PC-3 (cell line): Measurements from ENCODE around the gene PRL. TPM values are rescaled to one million over a fixed set of nuclear protein-coding genes. Genes with fewer than 3 reads are reported as not detected.

Experiments
- ATAC-seq: fragments of 200-7000 bp; cut with Tn5 transposase; 2 replicates; pipeline ENCODE4 v1.9.1; 2020; ENCODE audit warnings: mild to moderate bottlenecking, moderate library complexity
- BruUV-seq: library from RNA; stranded (reverse); fragments of 400-500 nt; replicated peaks from 2 replicates; lab custom pipeline; 2021; lab: Mats Ljungman, UMichigan
- CTCF ChIA-PET: fragments of 300-600 bp; sonication (Branson Sonifier 250); formaldehyde crosslinking; loops from one replicate; lab custom pipeline; 2022; ENCODE audit warnings: antibody characterized with exemption; lab: Charles Lee
- POLR2A ChIA-PET: fragments of 300-600 bp; sonication (Branson Sonifier 250); formaldehyde crosslinking; loops from one replicate; lab custom pipeline; 2022; ENCODE audit warnings: antibody characterized with exemption; ENCODE audit not compliant: unreplicated experiment; lab: Charles Lee
- DNase-seq: peaks from one replicate; pipeline ENCODE4 v3.0.0-alpha.2; 2015
- H2AFZ ChIP-seq: fragments of 300-600 bp; sonication (generic); 2 replicates; pipeline ENCODE4 v1.6.0; 2016; ENCODE audit warnings: antibody characterized with exemption, low read length
- H3F3A ChIP-seq: fragments of 300-600 bp; sonication (generic); one replicate; pipeline ENCODE4 v1.6.0; 2017; ENCODE audit warnings: antibody characterized with exemption, low read length, control low read depth, mild to moderate bottlenecking; ENCODE audit not compliant: unreplicated experiment
- H3K27ac ChIP-seq: fragments of 300-600 bp; sonication (generic); 2 replicates; pipeline ENCODE4 v1.5.1; 2016; ENCODE audit warnings: mild to moderate bottlenecking, low read length
- H3K27me3 ChIP-seq: fragments of 300-600 bp; sonication (generic); 2 replicates; pipeline ENCODE4 v1.6.1; 2016; ENCODE audit warnings: low read length, mixed read lengths
- H3K36me3 ChIP-seq: fragments of 300-600 bp; sonication (generic); 2 replicates; pipeline ENCODE4 v1.6.1; 2016; ENCODE audit warnings: low read depth, mixed run types, low read length, mixed read lengths
- H3K4me1 ChIP-seq: fragments of 300-600 bp; sonication (generic); 2 replicates; pipeline ENCODE4 v1.5.1; 2016; ENCODE audit warnings: low read length; ENCODE audit not compliant: insufficient read depth
- H3K4me2 ChIP-seq: fragments of 300-600 bp; sonication (generic); 2 replicates; pipeline ENCODE4 v1.6.0; 2016; ENCODE audit warnings: low read length
- H3K4me3 ChIP-seq: fragments of 300-600 bp; sonication (generic); 2 replicates; pipeline ENCODE4 v1.5.1; 2016; ENCODE audit warnings: mild to moderate bottlenecking, low read length, mixed read lengths
- H3K79me2 ChIP-seq: fragments of 300-600 bp; sonication (generic); 2 replicates; pipeline ENCODE4 v1.6.1; 2017; ENCODE audit warnings: low read length, mixed read lengths
- H3K9ac ChIP-seq: fragments of 300-600 bp; sonication (generic); 2 replicates; pipeline ENCODE4 v1.6.0; 2016; ENCODE audit warnings: mild to moderate bottlenecking, low read length
- H3K9me2 ChIP-seq: fragments of 300-600 bp; sonication (generic); replicated peaks from 2 replicates; pipeline ENCODE4 v1.6.1; 2016; ENCODE audit warnings: mixed run types, low read length, mixed read lengths
- H3K9me3 ChIP-seq: fragments of 300-600 bp; sonication (generic); 2 replicates; pipeline ENCODE4 v1.6.1; 2016; ENCODE audit warnings: low read length, mixed read lengths
- H4K20me1 ChIP-seq: fragments of 300-600 bp; sonication (generic); 2 replicates; pipeline ENCODE4 v1.6.1; 2016; ENCODE audit warnings: low read length, mixed read lengths
- CTCF ChIP-seq: fragments of 300-600 bp; sonication (generic); conservative IDR thresholded peaks from 2 replicates; pipeline ENCODE4 v1.5.1; 2017; ENCODE audit warnings: antibody characterized with exemption, low read depth, mild to moderate bottlenecking, low read length
- EZH2 ChIP-seq: fragments of 300-600 bp; sonication (generic); IDR thresholded peaks from one replicate; pipeline ENCODE4 v1.6.1; 2017; ENCODE audit warnings: antibody characterized with exemption, mild to moderate bottlenecking, low read length; ENCODE audit not compliant: unreplicated experiment
- EZH2phosphoT487 ChIP-seq: fragments of 300-600 bp; sonication (generic); IDR thresholded peaks from 2 replicates; pipeline ENCODE4 v1.6.1; 2018; ENCODE audit warnings: mild to moderate bottlenecking, antibody characterized with exemption, low read length, borderline replicate concordance
- intact Hi-C: fragments of 100-400 bp; cut with micrococcal nuclease; formaldehyde crosslinking; loops from 2 replicates; pipeline ENCODE4 v1.9.0; 2023
- total RNA-seq: library from RNA; depleted of rRNA; stranded (reverse); fragments of >200 nt; gene quantifications from 2 replicates; pipeline ENCODE4 v1.2.3, GENCODE V29; 2014

The PRL gene
- total RNA-seq, 1 experiment from 2014 or later, result not detected

DNA sequence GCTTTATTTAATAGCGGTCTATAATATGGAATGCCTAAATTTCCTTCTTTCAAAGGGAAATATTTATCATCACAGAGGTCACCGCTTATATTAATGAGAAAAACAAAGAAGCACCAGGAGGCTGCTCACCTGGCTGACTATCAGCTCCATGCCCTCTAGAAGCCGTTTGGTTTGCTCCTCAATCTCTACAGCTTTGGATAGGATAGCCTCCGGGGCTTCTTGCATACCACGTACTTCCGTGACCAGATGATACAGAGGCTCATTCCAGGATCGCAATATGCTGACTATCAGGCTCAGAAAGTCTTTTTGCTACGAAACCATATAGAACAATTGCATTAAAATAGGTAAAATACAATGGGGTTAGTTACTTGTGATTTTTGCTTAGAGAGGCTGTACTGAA lies 6.8 kb downstream of the PRL start:
- H3K27me3 ChIP-seq, result no peaks in the 10 kb centered on the region
- CTCF ChIA-PET, result no interaction called here
- H4K20me1 ChIP-seq, result no peaks in the 10 kb centered on the region
- H3K4me1 ChIP-seq, result no peaks in the 10 kb centered on the region
- BruUV-seq, result no TSS peak
- H3K4me2 ChIP-seq, result no peak overlapping the region
- no peaks in the 10 kb centered on the region for H3K36me3 ChIP-seq
- TF ChIP-seq CTCF, result no peak
- no peak for TF ChIP-seq EZH2
- no peak for TF ChIP-seq EZH2phosphoT487
- H3K9me2 ChIP-seq, result no peaks in the 10 kb centered on the region
- intact Hi-C loops, result no loop called here
- no peak overlapping the region for H3K27ac ChIP-seq
- H3K9me3 ChIP-seq, result no peaks in the 10 kb centered on the region
- H3K79me2 ChIP-seq, result no peaks in the 10 kb centered on the region
- DNase-seq (no peak), ATAC-seq (no peak)
- no peak overlapping the region for H3K4me3 ChIP-seq
- H3K9ac ChIP-seq, result no peak overlapping the region
- H3F3A ChIP-seq, result no peaks in the 10 kb centered on the region
- H2AFZ ChIP-seq, result no peak overlapping the region
- POLR2A ChIA-PET, result no interaction called here

- Histone ChIP-seq H3K9me2 (no peaks in the 10 kb centered on the region), H3F3A (no peaks in the 10 kb centered on the region), H3K27ac (no peak overlapping the region), H3K9ac (no peak overlapping the region), H3K4me3 (no peak overlapping the region), H3K9me3 (no peaks in the 10 kb centered on the region), H3K36me3 (no peaks in the 10 kb centered on the region), H3K79me2 (no peaks in the 10 kb centered on the region), H3K4me1 (no peaks in the 10 kb centered on the region), H2AFZ (no peak overlapping the region), H3K4me2 (no peak overlapping the region), H4K20me1 (no peaks in the 10 kb centered on the region), H3K27me3 (no peaks in the 10 kb centered on the region)
- DNase-seq, result no peak
- no peak for TF ChIP-seq EZH2
- TF ChIP-seq CTCF, result no peak
- TF ChIP-seq EZH2phosphoT487, result no peak
- no TSS peak for BruUV-seq
- CTCF ChIA-PET, result no interaction called here
- POLR2A ChIA-PET, result no interaction called here
- no peak for ATAC-seq
- intact Hi-C loops, result no loop called here
These were observed 8.1 kb downstream of the PRL start for GRCh38 chr6:22288721-22289120.

GRCh38 chr6:22284666-22285065 lies 12.2 kb downstream of the PRL start:
- H3F3A ChIP-seq, result no peaks in the 10 kb centered on the region
- ChIA-PET POLR2A (no interaction called here), CTCF (no interaction called here)
- no peaks in the 10 kb centered on the region for H3K9me3 ChIP-seq
- no peaks in the 10 kb centered on the region for H3K4me1 ChIP-seq
- no peak overlapping the region for H3K4me2 ChIP-seq
- no peak for TF ChIP-seq EZH2phosphoT487
- no peak for TF ChIP-seq CTCF
- no peak for TF ChIP-seq EZH2
- no peaks in the 10 kb centered on the region for H4K20me1 ChIP-seq
- DNase-seq (no peak), ATAC-seq (no peak)
- H3K9ac ChIP-seq, result no peak overlapping the region
- no peaks in the 10 kb centered on the region for H3K36me3 ChIP-seq
- intact Hi-C loops, result no loop called here
- no peaks in the 10 kb centered on the region for H3K79me2 ChIP-seq
- H3K27ac ChIP-seq, result no peak overlapping the region
- no peaks in the 10 kb centered on the region for H3K9me2 ChIP-seq
- no TSS peak for BruUV-seq
- H2AFZ ChIP-seq, result no peak overlapping the region
- H3K27me3 ChIP-seq, result no peaks in the 10 kb centered on the region
- no peak overlapping the region for H3K4me3 ChIP-seq
